ENCODE results near the gene OR4C16. TPM values are rescaled to one million over a fixed set of nuclear protein-coding genes. Genes with fewer than 3 reads are reported as not detected.

The OR4C16 gene
- not detected for total RNA-seq

GRCh38 chr11:55571828-55572227, at the start of gene OR4C16:
TSS of gene OR4C16 (plus strand) at chr11:55572128. CDS start at chr11:55572128, 0 bp downstream.
- 62 to 72% methylated on average over 3 of the region's 3 CpGs for WGBS, 2 donors
- DNase-seq (ENCODE audit: low spot score in 2 of 2): no peak
- intact Hi-C loops (cut with DNase I; ENCODE audit: low total_unique reads): no loop called here

GRCh38 chr11:55554169-55554568, 17.8 kb upstream of the OR4C16 start, which contains the start of gene OR4C15:
TSS of gene OR4C15 (plus strand) at chr11:55554469. CDS start at chr11:55554469, 0 bp downstream.
- no peak for DNase-seq (ENCODE audit: low spot score in 2 of 2)
- TF ChIP-seq POLR2A (IDR thresholded peaks at IDR 0.05): no peak
- no peak for TF ChIP-seq CTCF (IDR thresholded peaks at IDR 0.05)
- intact Hi-C loops (cut with DNase I; ENCODE audit: low total_unique reads): no loop called here
- no peak within 1 kb of the TSS for H3K4me3 ChIP-seq (ENCODE audit: low read depth, poor library complexity, severe bottlenecking)

More at GRCh38 chr11:55571828-55572227, at the start of gene OR4C16:
- TF ChIP-seq CTCF (IDR thresholded peaks at IDR 0.05) (no peak), POLR2A (IDR thresholded peaks at IDR 0.05) (no peak)
- no peak within 1 kb of the TSS for H3K4me3 ChIP-seq (ENCODE audit: low read depth, poor library complexity, severe bottlenecking)

DNA sequence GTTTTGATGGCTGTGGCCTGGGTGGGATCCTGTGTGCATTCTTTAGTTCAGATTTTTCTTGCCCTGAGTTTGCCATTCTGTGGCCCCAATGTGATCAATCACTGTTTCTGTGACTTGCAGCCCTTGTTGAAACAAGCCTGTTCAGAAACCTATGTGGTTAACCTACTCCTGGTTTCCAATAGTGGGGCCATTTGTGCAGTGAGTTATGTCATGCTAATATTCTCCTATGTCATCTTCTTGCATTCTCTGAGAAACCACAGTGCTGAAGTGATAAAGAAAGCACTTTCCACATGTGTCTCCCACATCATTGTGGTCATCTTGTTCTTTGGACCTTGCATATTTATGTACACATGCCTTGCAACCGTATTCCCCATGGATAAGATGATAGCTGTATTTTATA, 620 bp downstream of the OR4C16 start:
- 28 to 35% methylated on average over 1 of the region's 1 CpG for WGBS, 2 donors
- TF ChIP-seq POLR2A (IDR thresholded peaks at IDR 0.05): no peak
- DNase-seq (ENCODE audit: low spot score in 2 of 2): no peak
- intact Hi-C loops (cut with DNase I; ENCODE audit: low total_unique reads): no loop called here
- H3K4me3 ChIP-seq (ENCODE audit: low read depth, poor library complexity, severe bottlenecking): no peak overlapping the region

DNA sequence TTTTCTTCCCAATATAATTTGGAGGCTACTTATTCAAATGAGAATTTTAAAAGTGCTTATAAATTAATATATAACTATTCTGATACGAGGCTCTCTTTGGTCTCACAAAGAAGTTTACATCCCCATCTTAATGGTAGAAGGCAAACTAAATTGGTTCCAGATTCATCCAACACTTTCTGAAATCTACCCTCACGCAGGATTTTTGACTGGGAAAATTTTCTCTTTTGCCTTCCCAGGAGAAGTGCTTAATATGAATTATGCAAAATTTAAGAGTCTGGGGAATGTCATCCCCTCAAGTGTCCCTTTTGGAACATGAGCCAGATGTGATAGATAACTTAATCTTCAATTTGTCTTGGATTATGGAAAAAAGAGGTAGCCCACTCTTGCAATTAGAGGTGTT, 35.6 kb downstream of the OR4C16 start, which contains the start of gene OR4C11:
Gene OR4C11 (minus strand): TSS at position 101 of the 400 bp plus-strand sequence. CDS start 3,272 bp downstream, outside the sequence.
- no peak for DNase-seq (ENCODE audit: low spot score in 2 of 2)
- 48 to 68% methylated on average over 2 of the region's 2 CpGs for WGBS, 2 donors
- H3K4me3 ChIP-seq (ENCODE audit: low read depth, poor library complexity, severe bottlenecking): no peak within 1 kb of the TSS
- intact Hi-C loops (cut with DNase I; ENCODE audit: low total_unique reads): no loop called here
- no peak for TF ChIP-seq POLR2A (IDR thresholded peaks at IDR 0.05)
- no peak for TF ChIP-seq CTCF (IDR thresholded peaks at IDR 0.05)

Other genes with a start within 250 kb of the OR4C16 start
- gene OR4A16, start 228.9 kb upstream of the OR4C16 start, total RNA-seq: not detected
- gene OR4A15, start 204.2 kb upstream of the OR4C16 start, total RNA-seq: not detected
- gene OR4C15, start 17.7 kb upstream of the OR4C16 start, total RNA-seq: not detected
- gene OR4C11, start 35.5 kb downstream of the OR4C16 start, total RNA-seq: not detected
- not detected for gene OR4P4, start 63.0 kb downstream of the OR4C16 start, total RNA-seq
- not detected for gene OR4S2, start 76.2 kb downstream of the OR4C16 start, total RNA-seq
- not detected for gene OR4C6, start 90.1 kb downstream of the OR4C16 start, total RNA-seq
- not detected for gene OR5D13, start 201.3 kb downstream of the OR4C16 start, total RNA-seq
- not detected for gene OR5D14, start 223.4 kb downstream of the OR4C16 start, total RNA-seq
- not detected for gene OR5L1, start 239.2 kb downstream of the OR4C16 start, total RNA-seq
- not detected for gene OR5D18, start 247.5 kb downstream of the OR4C16 start, total RNA-seq